HEK293 (cell line): Measurements from ENCODE around the gene TBC1D13.
A peak's percentile ranks its signal among the peaks of the same experiment; 100 is the strongest.

Experiments used
- BCL11A ChIP-seq: fragments of 450-650 bp; formaldehyde crosslinking; IDR thresholded peaks from 2 replicates; pipeline ENCODE4 v1.5.1; 2016; ENCODE audit warnings: low read depth, missing biosample characterization, missing genetic modification characterization
- CTCF ChIP-seq: fragments of 450-650 bp; formaldehyde crosslinking; IDR thresholded peaks from 2 replicates; pipeline ENCODE4 v1.5.1; 2016; ENCODE audit warnings: missing biosample characterization, missing genetic modification characterization
- KLF16 ChIP-seq: fragments of 450-650 bp; formaldehyde crosslinking; IDR thresholded peaks from 2 replicates; pipeline ENCODE4 v1.5.1; 2017; ENCODE audit warnings: missing biosample characterization, missing genetic modification characterization
- KLF9 ChIP-seq: fragments of 450-650 bp; formaldehyde crosslinking; IDR thresholded peaks from 2 replicates; pipeline ENCODE4 v1.5.1; 2016; ENCODE audit warnings: missing biosample characterization, missing genetic modification characterization, low read depth
- MZF1 ChIP-seq: fragments of 450-650 bp; formaldehyde crosslinking; IDR thresholded peaks from 2 replicates; pipeline ENCODE4 v1.5.1; 2017; ENCODE audit warnings: missing biosample characterization, missing genetic modification characterization, borderline replicate concordance
- ZBTB1 ChIP-seq: fragments of 450-650 bp; formaldehyde crosslinking; IDR thresholded peaks from 2 replicates; pipeline ENCODE4 v1.5.1; 2016; ENCODE audit warnings: missing biosample characterization, missing genetic modification characterization
- ZBTB10 ChIP-seq: fragments of 450-650 bp; formaldehyde crosslinking; IDR thresholded peaks from 2 replicates; pipeline ENCODE4 v1.5.1; 2016; ENCODE audit warnings: missing biosample characterization, missing genetic modification characterization
- ZBTB7A ChIP-seq: fragments of 450-650 bp; formaldehyde crosslinking; IDR thresholded peaks from 2 replicates; pipeline ENCODE4 v1.5.1; 2016; ENCODE audit warnings: low read depth, missing biosample characterization, missing genetic modification characterization
- ZNF600 ChIP-seq: fragments of 450-650 bp; formaldehyde crosslinking; IDR thresholded peaks from 2 replicates; pipeline ENCODE4 v1.5.1; 2016; ENCODE audit warnings: missing biosample characterization, missing genetic modification characterization
- ZNF629 ChIP-seq: fragments of 450-650 bp; formaldehyde crosslinking; IDR thresholded peaks from 2 replicates; pipeline ENCODE4 v1.5.1; 2017; ENCODE audit warnings: missing biosample characterization, missing genetic modification characterization
- ZNF76 ChIP-seq: fragments of 450-650 bp; formaldehyde crosslinking; IDR thresholded peaks from 2 replicates; pipeline ENCODE4; 2016; ENCODE audit warnings: low read depth, missing biosample characterization, missing genetic modification characterization, borderline replicate concordance
- TF ChIP-seq, protein P1 (sequence below): fragments of 450-650 bp; formaldehyde crosslinking; IDR thresholded peaks from 2 replicates; pipeline ENCODE4 v1.5.0; 2017; ENCODE audit warnings: missing biosample characterization, missing genetic modification characterization, borderline replicate concordance
- TF ChIP-seq, protein P2 (sequence below): fragments of 450-650 bp; formaldehyde crosslinking; IDR thresholded peaks from 2 replicates; pipeline ENCODE4 v1.5.1; 2017; ENCODE audit warnings: missing biosample characterization, missing genetic modification characterization

DNA sequence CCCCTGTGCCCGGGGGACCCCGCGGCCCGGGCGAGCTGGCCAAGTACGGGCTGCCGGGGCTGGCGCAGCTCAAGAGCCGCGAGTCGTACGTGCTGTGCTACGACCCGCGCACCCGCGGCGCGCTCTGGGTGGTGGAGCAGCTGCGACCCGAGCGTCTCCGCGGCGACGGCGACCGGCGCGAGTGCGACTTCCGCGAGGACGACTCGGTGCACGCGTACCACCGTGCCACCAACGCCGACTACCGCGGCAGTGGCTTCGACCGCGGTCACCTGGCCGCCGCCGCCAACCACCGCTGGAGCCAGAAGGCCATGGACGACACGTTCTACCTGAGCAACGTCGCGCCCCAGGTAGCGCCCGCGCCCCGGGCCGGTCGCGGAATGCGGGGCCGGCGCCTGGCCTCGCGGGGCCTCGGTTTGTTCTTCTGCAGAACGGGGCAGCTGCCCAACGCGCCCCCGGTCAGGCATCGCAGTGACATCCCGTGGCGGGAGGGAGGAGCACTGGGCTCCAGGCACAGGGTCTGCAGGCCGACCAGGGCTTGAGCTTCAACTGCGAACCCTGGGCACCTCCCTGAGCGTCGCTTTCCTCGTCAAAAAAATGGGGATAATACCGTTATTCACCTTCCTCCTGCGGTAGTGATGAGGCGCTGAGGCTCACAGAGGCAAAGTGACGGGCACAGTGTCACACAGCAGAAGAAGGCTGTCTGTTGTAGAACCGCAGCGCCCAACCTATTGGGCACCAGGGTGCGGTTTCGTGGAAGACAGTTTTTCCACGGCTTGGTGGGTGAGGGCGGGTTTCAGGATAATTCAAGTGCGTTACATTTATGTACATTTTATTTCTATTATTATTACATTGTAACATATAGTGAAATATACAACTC lies 32.0 kb downstream of the TBC1D13 start:
- TF ChIP-seq ZBTB7A (tag by site-specific recombination) = no peak; the same call in 1 of the 2 replicates
- TF ChIP-seq ZNF600 = 0 out of 2 replicates have a peak, but pooled peaks have one; percentile 33
- TF ChIP-seq ZBTB10 = no peak
- no peak for TF ChIP-seq KLF9 (tag by site-specific recombination)
- TF ChIP-seq CTCF (tag by site-specific recombination) = peak; percentile 47; the same call in 1 of the 2 replicates
- TF ChIP-seq, protein P1, sequence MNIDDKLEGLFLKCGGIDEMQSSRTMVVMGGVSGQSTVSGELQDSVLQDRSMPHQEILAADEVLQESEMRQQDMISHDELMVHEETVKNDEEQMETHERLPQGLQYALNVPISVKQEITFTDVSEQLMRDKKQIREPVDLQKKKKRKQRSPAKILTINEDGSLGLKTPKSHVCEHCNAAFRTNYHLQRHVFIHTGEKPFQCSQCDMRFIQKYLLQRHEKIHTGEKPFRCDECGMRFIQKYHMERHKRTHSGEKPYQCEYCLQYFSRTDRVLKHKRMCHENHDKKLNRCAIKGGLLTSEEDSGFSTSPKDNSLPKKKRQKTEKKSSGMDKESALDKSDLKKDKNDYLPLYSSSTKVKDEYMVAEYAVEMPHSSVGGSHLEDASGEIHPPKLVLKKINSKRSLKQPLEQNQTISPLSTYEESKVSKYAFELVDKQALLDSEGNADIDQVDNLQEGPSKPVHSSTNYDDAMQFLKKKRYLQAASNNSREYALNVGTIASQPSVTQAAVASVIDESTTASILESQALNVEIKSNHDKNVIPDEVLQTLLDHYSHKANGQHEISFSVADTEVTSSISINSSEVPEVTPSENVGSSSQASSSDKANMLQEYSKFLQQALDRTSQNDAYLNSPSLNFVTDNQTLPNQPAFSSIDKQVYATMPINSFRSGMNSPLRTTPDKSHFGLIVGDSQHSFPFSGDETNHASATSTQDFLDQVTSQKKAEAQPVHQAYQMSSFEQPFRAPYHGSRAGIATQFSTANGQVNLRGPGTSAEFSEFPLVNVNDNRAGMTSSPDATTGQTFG (tag by site-specific recombination) = no peak
- TF ChIP-seq ZBTB1 = no peak
- TF ChIP-seq, protein P2, sequence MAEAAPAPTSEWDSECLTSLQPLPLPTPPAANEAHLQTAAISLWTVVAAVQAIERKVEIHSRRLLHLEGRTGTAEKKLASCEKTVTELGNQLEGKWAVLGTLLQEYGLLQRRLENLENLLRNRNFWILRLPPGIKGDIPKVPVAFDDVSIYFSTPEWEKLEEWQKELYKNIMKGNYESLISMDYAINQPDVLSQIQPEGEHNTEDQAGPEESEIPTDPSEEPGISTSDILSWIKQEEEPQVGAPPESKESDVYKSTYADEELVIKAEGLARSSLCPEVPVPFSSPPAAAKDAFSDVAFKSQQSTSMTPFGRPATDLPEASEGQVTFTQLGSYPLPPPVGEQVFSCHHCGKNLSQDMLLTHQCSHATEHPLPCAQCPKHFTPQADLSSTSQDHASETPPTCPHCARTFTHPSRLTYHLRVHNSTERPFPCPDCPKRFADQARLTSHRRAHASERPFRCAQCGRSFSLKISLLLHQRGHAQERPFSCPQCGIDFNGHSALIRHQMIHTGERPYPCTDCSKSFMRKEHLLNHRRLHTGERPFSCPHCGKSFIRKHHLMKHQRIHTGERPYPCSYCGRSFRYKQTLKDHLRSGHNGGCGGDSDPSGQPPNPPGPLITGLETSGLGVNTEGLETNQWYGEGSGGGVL (tag by site-specific recombination) = no peak
- TF ChIP-seq KLF16 = no peak; the same call in 1 of the 2 replicates
- TF ChIP-seq BCL11A = no peak
- TF ChIP-seq ZNF76 (tag by site-specific recombination) = no peak; the same call in 1 of the 2 replicates
- TF ChIP-seq ZNF629 (tag by site-specific recombination) = no peak
- TF ChIP-seq MZF1 = no peak
